Adrenal gland (tissue), 5 donors: ENCODE data around the gene DZIP1L.

Experiments
- CTCF ChIP-seq, 6 experiments: fragments of 450-650 bp in 4 of 6; fragments of 200-600 bp in 2 of 6; sonication (generic) in 1 of 6; IDR thresholded peaks; 1 replicate in 5 of 6; 2 replicates in 1 of 6; pipeline versions ENCODE4 v1.5.1 to v1.8.0; 2016 to 2021; ENCODE audit warnings: antibody characterized with exemption in 6 of 6, mild to moderate bottlenecking in 2 of 6, moderate library complexity in 1 of 6
- POLR2A ChIP-seq, 2 donors: fragments of 450-650 bp; IDR thresholded peaks; one replicate each; pipeline ENCODE4 v1.6.1; 2017; ENCODE audit warnings: antibody characterized with exemption in 2 of 2, mild to moderate bottlenecking in 2 of 2, moderate library complexity in 1 of 2
- donor health status: DM: no; HTN: no; CAD: no.

DNA sequence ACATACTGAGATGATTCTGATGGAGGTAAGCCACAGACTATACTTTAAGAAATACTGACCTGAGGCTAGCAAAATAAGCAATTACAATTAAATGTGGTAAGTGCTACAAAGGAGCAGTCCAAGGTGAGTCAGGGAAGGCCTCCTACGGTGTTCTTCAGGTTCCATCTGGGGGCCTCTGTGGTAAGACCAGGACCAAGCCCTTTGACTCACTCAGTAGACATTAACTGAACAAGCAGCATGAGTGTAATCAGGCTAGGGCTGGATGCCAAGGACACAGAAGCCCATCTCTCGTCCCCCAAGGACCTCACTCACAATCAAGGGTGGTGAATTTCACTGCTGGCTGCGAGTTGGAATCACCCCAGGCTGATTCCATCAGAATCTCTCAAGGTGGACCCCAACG is 37.3 kb downstream of the DZIP1L start:
- no peak for TF ChIP-seq CTCF (IDR thresholded peaks at IDR 0.05)
- no peak for TF ChIP-seq POLR2A (IDR thresholded peaks at IDR 0.05)
